Uterus (tissue), 4 donors: ENCODE data around the gene BET1L. TPM values are rescaled to one million over a fixed set of nuclear protein-coding genes. Genes with fewer than 3 reads are reported as not detected.

Experiments
- DNase-seq, 2 donors: peaks; one replicate each; pipeline ENCODE4 v3.0.0-alpha.2; 2019 to 2020
- H3K27ac ChIP-seq, 2 donors: fragments of 200-600 bp; sonication (generic); 1 replicate in 1 of 2; 2 replicates in 1 of 2; pipeline ENCODE4 v1.5.1; 2016 to 2018
- H3K27me3 ChIP-seq, 2 donors: fragments of 200-600 bp; sonication (generic); one replicate each; pipeline ENCODE4 v1.5.1; 2018 to 2019; ENCODE audit warnings: control low read depth in 1 of 2
- H3K36me3 ChIP-seq, 2 donors: fragments of 200-600 bp; sonication (generic); one replicate each; pipeline ENCODE4 v1.5.1; 2019; ENCODE audit warnings: control low read depth in 1 of 2
- H3K4me1 ChIP-seq, 2 donors: fragments of 200-600 bp; sonication (generic); one replicate each; pipeline ENCODE4 v1.5.1; 2018 to 2019; ENCODE audit warnings: control low read depth in 1 of 2
- H3K4me3 ChIP-seq, 2 donors: fragments of 200-600 bp; sonication (generic); 1 replicate in 1 of 2; 2 replicates in 1 of 2; pipeline ENCODE4 v1.5.1; 2018 to 2019; ENCODE audit warnings: mild to moderate bottlenecking in 1 of 2
- H3K9me3 ChIP-seq, 2 donors: fragments of 200-600 bp; sonication (generic); one replicate each; pipeline ENCODE4 v1.5.1; 2019; ENCODE audit warnings: control low read depth in 1 of 2
- POLR2A ChIP-seq, 2 donors: fragments of 450-650 bp; IDR thresholded peaks; one replicate each; pipeline ENCODE4 v1.6.1; 2016; ENCODE audit warnings: antibody characterized with exemption in 2 of 2, mild to moderate bottlenecking in 1 of 2, moderate library complexity in 1 of 2
- intact Hi-C: fragments of 100-400 bp; cut with DNase I; formaldehyde crosslinking; loops from one replicate; pipeline ENCODE4 v1.15.1; 2023; ENCODE audit warnings: low total_unique reads
- total RNA-seq, 4 donors: library from RNA; depleted of rRNA in 3 of 4; stranded (reverse); fragments of >200 nt in 3 of 4; gene quantifications; one replicate each; pipeline versions ENCODE4 v1.1.0 to v1.2.4, GENCODE V29; 2014 to 2023
- TF ChIP-seq, protein P1 (sequence below), 4 experiments: fragments of 200-600 bp in 2 of 4; fragments of 450-650 bp in 2 of 4; sonication (generic) in 2 of 4; IDR thresholded peaks; one replicate each; pipeline ENCODE4 v1.5.1; 2016 to 2019; ENCODE audit warnings: antibody characterized with exemption in 4 of 4, mild to moderate bottlenecking in 2 of 4, moderate library complexity in 1 of 4
- donor health status: DM: yes; HTN: yes; CAD: no.

BET1L gene
- total RNA-seq, 4 donors from 2014 or later = 8.7 to 57.8 (median 15.0) TPM

- no peak for DNase-seq
- H3K4me1 ChIP-seq = peaks cover 10% of the 10 kb centered on the region in 2 donors
- H3K27me3 ChIP-seq = no peaks in the 10 kb centered on the region
- no peaks in the 10 kb centered on the region for H3K36me3 ChIP-seq
- no peak overlapping the region for H3K27ac ChIP-seq
- no peak overlapping the region for H3K4me3 ChIP-seq
- H3K9me3 ChIP-seq = no peaks in the 10 kb centered on the region
- intact Hi-C loops = no loop called here
- no peak for TF ChIP-seq POLR2A (IDR thresholded peaks at IDR 0.05)
- TF ChIP-seq, protein P1, sequence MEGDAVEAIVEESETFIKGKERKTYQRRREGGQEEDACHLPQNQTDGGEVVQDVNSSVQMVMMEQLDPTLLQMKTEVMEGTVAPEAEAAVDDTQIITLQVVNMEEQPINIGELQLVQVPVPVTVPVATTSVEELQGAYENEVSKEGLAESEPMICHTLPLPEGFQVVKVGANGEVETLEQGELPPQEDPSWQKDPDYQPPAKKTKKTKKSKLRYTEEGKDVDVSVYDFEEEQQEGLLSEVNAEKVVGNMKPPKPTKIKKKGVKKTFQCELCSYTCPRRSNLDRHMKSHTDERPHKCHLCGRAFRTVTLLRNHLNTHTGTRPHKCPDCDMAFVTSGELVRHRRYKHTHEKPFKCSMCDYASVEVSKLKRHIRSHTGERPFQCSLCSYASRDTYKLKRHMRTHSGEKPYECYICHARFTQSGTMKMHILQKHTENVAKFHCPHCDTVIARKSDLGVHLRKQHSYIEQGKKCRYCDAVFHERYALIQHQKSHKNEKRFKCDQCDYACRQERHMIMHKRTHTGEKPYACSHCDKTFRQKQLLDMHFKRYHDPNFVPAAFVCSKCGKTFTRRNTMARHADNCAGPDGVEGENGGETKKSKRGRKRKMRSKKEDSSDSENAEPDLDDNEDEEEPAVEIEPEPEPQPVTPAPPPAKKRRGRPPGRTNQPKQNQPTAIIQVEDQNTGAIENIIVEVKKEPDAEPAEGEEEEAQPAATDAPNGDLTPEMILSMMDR (IDR thresholded peaks at IDR 0.05) = no peak
Measured at GRCh38 chr11:232783-233565, 25.8 kb upstream of the BET1L start.

DNA sequence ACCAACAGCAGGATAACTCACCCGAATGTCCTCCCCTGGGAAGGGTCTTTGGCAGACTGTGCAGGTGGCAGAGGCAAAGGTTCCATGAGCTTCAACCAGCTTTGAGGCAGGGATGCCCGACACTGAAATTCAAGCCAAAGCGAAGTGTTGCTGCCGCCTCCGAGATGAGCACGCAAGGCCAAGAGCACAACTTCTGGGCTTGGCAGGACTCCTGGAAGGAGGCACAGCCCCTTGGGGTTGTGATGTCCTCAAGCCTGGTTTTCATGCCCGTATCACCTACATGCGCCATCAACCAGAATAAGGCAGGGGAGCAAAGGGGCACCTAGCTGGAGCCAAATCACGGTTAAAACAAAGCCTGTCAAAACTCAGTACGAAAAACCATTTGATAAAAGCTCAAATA, 23.2 kb upstream of the BET1L start:
- no peak for DNase-seq
- Histone ChIP-seq H3K27me3 (no peaks in the 10 kb centered on the region), H3K36me3 (no peaks in the 10 kb centered on the region), H3K4me3 (no peak overlapping the region), H3K27ac (no peak overlapping the region), H3K9me3 (no peaks in the 10 kb centered on the region), H3K4me1 (peaks cover 3% of the 10 kb centered on the region in 2 donors)
- TF ChIP-seq, protein P1 (IDR thresholded peaks at IDR 0.05) = no peak
- TF ChIP-seq POLR2A (IDR thresholded peaks at IDR 0.05) = no peak
- intact Hi-C loops = no loop called here

GRCh38 chr11:227824-228379, 20.7 kb upstream of the BET1L start:
- H3K4me3 ChIP-seq = no peak overlapping the region
- no peaks in the 10 kb centered on the region for H3K36me3 ChIP-seq
- TF ChIP-seq, protein P1 (IDR thresholded peaks at IDR 0.05) = no peak
- TF ChIP-seq POLR2A (IDR thresholded peaks at IDR 0.05) = no peak
- H3K9me3 ChIP-seq = no peaks in the 10 kb centered on the region
- no peak for DNase-seq
- no peak overlapping the region for H3K27ac ChIP-seq
- H3K4me1 ChIP-seq = no peaks in the 10 kb centered on the region
- intact Hi-C loops = no loop called here
- no peaks in the 10 kb centered on the region for H3K27me3 ChIP-seq

DNA sequence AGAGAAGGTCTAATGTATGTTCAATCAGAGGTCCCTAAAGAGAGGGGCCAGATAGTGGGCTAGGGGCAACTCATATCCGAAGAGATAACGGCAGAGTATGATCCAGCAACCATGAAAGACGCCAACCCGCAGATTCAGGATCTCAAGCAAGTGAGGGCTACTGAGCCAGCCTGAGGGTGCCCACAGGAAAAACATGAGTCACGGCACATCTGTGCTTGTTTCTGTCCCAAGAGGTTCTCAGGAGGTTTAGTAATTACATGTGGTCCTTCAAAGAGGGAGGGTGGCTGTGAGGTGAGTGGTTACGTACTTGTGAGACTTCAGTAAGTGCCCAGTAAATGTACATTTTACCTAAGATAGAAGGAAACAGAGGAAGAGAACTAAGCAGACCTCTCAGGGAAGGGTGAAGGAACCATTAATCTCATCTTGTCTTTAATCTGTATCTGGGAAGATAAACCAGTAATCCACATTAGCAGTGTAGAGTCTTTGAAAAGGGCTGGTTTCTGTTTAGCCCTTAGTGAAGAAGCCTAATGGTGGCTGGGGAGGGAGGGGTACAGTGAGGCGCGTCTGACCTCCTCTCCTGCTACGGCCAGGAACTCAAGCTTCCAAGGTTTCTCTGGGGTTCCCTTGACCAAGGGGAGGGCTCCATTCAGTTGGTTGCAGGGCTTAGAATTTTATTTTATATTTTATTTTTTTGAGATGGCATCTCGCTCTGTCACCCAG, 18.7 kb upstream of the BET1L start:
- H3K36me3 ChIP-seq = no peaks in the 10 kb centered on the region
- intact Hi-C loops = no loop called here
- DNase-seq = no peak
- no peak for TF ChIP-seq POLR2A (IDR thresholded peaks at IDR 0.05)
- TF ChIP-seq, protein P1 (IDR thresholded peaks at IDR 0.05) = no peak
- no peak overlapping the region for H3K27ac ChIP-seq
- no peak overlapping the region for H3K4me3 ChIP-seq
- H3K27me3 ChIP-seq = no peaks in the 10 kb centered on the region
- H3K9me3 ChIP-seq = no peaks in the 10 kb centered on the region
- no peaks in the 10 kb centered on the region for H3K4me1 ChIP-seq

- H3K4me3 ChIP-seq = no peak overlapping the region
- H3K4me1 ChIP-seq = no peaks in the 10 kb centered on the region
- no peak for DNase-seq
- intact Hi-C loops = no loop called here
- no peak overlapping the region for H3K27ac ChIP-seq
- no peaks in the 10 kb centered on the region for H3K36me3 ChIP-seq
- no peaks in the 10 kb centered on the region for H3K27me3 ChIP-seq
- no peaks in the 10 kb centered on the region for H3K9me3 ChIP-seq
- no peak for TF ChIP-seq POLR2A (IDR thresholded peaks at IDR 0.05)
- TF ChIP-seq, protein P1 (IDR thresholded peaks at IDR 0.05) = no peak
Measured at GRCh38 chr11:224424-224823, 17.2 kb upstream of the BET1L start.
